Dedifferentiated amniotic fluid mesenchymal stem cell (primary cell): ENCODE measurements around the gene NLRP8.
"Not testable (repeated sequence)": the region's sequence is repeated elsewhere in the genome, so short reads cannot be mapped to it uniquely, and the experiment has no call there.

Experiments
- DNase-seq: peaks from one replicate; pipeline ENCODE4 v3.0.0-alpha.2; 2016; ENCODE audit errors: extremely low spot score

Gene NLRP8

GRCh38 chr19:55973982-55974381 lies 26.4 kb downstream of the NLRP8 start:
- no peak for DNase-seq

GRCh38 chr19:55980415-55980814 lies 32.8 kb downstream of the NLRP8 start:
- DNase-seq, result no peak

GRCh38 chr19:55985254-55985653 lies 37.6 kb downstream of the NLRP8 start:
- DNase-seq, result no peak

- DNase-seq, result no peak
These were observed 38.9 kb downstream of the NLRP8 start, which contains the start of gene NLRP5 for GRCh38 chr19:55986487-55986886. Gene NLRP5, plus strand, starts transcription at chr19:55986775.

GRCh38 chr19:55990831-55991230 lies 43.2 kb downstream of the NLRP8 start:
- no peak for DNase-seq

- no peak for DNase-seq
These were observed 45.9 kb downstream of the NLRP8 start for GRCh38 chr19:55993492-55993891.

GRCh38 chr19:56014765-56015164 lies 67.1 kb downstream of the NLRP8 start:
- DNase-seq, result no peak

- DNase-seq, result no peak
These were observed 68.1 kb downstream of the NLRP8 start for GRCh38 chr19:56015756-56016155.

- DNase-seq, result not testable (repeated sequence)
These were observed 71.7 kb downstream of the NLRP8 start for GRCh38 chr19:56019325-56019724.

GRCh38 chr19:56020355-56020975 lies 72.8 kb downstream of the NLRP8 start:
- DNase-seq, result not testable (repeated sequence)

GRCh38 chr19:56026769-56027168 lies 79.1 kb downstream of the NLRP8 start:
- no peak for DNase-seq
